SHP77 treated with DMSO at 0.1 percent for 48 hours (cell line): Measurements from ENCODE around the gene MAGEA12.
"Not testable (repeated sequence)": the region's sequence is repeated elsewhere in the genome, so short reads cannot be mapped to it uniquely, and the experiment has no call there.

Experiments used
- DNase-seq: peaks from one replicate; lab custom pipeline; 2025; lab: John Stamatoyannopoulos, UW

The MAGEA12 gene

DNA sequence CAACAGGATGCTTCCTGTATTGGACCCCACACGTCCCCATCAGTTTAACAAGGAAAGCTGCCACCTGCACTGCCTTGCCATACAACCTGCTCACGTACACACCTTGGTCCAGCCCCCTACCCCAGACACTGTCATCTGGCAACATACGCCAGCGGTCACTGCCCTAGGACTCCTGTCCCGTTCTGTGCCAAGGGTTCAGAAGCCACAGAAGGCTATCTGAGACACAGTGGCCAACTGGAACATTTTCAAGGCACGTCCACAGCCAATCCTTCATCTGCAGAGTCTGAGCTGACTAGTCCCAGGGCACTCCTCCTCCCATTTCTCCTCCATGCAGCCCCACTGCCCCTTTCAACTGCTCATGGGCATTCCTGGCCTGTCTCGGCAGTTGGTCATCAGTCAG is 28.0 kb downstream of the MAGEA12 start:
- not testable (repeated sequence) for DNase-seq

DNA sequence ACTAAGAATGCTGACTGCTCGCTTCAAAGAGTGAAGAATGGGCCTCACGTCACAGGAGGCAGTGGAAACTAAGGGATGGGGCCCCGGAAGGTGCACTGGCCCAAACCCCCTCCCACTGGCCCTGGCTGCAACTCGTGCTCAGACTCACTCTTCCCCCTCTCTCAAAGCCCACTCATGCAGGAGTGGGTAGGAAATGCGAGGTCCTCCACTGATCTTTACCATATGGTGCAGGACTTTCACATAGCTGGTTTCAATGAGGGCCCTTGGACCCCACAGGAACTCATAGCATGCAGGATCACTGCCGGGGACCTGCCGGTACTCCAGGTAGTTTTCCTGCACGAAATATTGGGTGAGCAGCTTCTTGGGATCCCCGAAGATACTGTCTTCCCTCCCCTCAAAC is 33.0 kb downstream of the MAGEA12 start:
- not testable (repeated sequence) for DNase-seq

DNA sequence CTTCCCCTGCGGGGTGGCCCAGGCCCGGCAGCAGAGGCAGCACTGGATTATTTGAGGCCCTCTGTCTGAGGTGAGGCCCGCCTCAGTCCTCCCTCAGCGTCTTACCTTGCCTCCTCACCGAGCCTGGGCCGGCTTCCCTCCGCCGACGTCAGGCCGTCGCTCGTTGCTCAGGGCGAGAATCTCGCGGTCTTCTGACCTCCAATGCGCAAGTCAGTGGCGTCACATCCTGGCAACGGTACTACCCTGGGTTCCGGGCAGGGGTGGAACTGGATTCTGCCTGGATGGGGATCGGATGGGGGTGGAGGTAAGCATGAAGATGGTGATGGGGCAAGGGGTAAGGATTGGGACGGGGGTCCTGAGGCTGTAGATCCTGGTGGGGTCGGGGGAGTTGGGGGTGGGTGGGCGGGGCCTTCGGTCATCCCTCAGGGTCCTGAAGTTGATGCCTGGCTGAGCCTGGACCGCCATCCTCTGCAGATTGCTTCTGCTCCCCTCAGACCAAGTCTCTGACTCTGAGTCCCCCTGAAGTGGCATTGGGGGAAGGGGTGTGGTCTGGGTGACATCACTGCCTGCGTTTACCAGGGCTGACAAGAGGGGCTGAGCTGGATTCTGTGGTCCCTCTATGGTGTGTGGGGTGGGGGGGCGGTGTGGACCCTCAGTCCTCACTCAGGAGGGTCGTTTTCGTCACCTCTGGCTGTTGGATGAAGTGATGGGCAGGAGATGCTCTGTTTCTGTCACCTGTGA is 36.2 kb downstream of the MAGEA12 start, which contains the start of gene MAGEA6:
Gene MAGEA6 (minus strand): TSS at position 141 of the 741 bp plus-strand sequence. CDS start 2,039 bp downstream, outside the sequence.
- DNase-seq, result not testable (repeated sequence)

- DNase-seq, result not testable (repeated sequence)
These were observed 53.5 kb downstream of the MAGEA12 start for GRCh38 chrX:152787062-152787461.
